ENCODE data around the gene XRCC4. TPM values are rescaled to one million over a fixed set of nuclear protein-coding genes. Genes with fewer than 3 reads are reported as not detected.

Gene XRCC4
- total RNA-seq, 1 donor from 2014 or later = 12.9 TPM

DNA sequence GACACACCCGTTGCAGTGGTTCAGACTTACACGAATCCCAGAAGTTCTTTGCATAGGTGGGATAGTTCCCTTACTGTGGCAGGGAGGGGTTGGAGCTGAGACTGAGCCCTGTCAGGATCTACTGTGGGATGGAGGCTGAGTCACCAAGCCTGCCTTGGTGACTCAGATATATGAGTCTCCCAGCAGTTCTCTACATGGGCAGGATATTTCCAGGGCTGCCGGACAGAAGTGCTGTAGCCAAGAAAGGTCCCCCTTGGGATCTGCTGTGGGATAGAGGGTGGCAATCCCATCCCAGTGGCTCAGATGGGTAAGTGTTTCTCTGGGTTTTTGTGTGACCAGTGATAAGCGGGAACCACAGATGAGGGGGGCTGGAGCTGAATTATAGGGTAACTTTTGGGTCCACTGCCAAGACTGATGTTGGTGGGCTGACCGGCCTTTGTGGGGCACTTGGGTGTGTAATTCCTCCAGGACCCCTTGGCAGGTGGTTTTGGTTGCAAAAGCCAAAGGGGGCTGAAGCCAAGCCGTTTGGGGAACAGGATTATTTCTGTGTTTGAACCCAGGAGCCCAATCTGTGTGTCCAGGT is 18.7 kb downstream of the XRCC4 start:
- Mint-ChIP-seq H3K4me1 (ENCODE audit: low read depth) (peaks cover 38% of the 10 kb centered on the region), H3K27me3 (peaks cover 2% of the 10 kb centered on the region), H3K27ac (no peak overlapping the region), H3K4me3 (ENCODE audit: low read depth) (peak overlapping the region; percentile 53), H3K9me3 (ENCODE audit: low read depth) (peaks cover 26% of the 10 kb centered on the region), H3K36me3 (ENCODE audit: insufficient read depth) (peaks cover 23% of the 10 kb centered on the region)
- no peak for DNase-seq (ENCODE audit: low spot score, unreplicated experiment)
- TF ChIP-seq, protein P1, sequence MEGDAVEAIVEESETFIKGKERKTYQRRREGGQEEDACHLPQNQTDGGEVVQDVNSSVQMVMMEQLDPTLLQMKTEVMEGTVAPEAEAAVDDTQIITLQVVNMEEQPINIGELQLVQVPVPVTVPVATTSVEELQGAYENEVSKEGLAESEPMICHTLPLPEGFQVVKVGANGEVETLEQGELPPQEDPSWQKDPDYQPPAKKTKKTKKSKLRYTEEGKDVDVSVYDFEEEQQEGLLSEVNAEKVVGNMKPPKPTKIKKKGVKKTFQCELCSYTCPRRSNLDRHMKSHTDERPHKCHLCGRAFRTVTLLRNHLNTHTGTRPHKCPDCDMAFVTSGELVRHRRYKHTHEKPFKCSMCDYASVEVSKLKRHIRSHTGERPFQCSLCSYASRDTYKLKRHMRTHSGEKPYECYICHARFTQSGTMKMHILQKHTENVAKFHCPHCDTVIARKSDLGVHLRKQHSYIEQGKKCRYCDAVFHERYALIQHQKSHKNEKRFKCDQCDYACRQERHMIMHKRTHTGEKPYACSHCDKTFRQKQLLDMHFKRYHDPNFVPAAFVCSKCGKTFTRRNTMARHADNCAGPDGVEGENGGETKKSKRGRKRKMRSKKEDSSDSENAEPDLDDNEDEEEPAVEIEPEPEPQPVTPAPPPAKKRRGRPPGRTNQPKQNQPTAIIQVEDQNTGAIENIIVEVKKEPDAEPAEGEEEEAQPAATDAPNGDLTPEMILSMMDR (IDR thresholded peaks at IDR 0.05; ENCODE audit: unreplicated experiment) = no peak

DNA sequence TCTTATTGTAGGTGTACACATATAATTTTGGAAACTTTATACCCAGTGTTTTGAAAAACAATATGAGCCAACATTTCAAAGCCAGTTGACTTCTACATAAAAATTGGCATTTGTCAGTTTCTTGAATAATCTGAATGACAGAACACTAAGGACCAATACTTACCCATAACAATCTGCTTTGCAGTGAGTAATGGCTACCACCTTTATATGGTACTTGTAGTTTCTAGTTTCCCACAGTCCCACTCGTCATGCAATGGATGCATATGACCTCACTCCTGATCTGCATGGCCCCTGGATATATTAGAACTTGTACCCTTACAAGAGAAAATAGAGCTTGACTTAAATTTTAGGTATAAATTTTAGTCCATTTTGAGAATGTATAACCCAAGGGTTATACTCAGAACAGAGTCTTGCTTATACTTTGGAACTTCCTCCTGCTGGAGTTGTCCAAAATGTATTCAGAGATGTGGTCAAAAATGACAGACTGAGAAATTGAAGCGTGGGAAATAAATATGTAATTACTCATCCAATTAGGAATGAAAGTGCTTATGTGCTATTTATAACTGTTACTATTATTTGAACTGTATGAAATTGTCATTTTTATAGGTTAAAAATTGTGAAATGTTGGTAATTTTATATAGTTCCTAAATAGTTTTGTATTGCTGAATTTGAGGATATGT is 19.5 kb downstream of the XRCC4 start:
- peaks cover 19% of the 10 kb centered on the region for H3K36me3 Mint-ChIP-seq (ENCODE audit: insufficient read depth)
- peak overlapping the region; percentile 78 for H3K27ac Mint-ChIP-seq
- H3K27me3 Mint-ChIP-seq = peaks cover 2% of the 10 kb centered on the region
- TF ChIP-seq, protein P1 (IDR thresholded peaks at IDR 0.05; ENCODE audit: unreplicated experiment) = no peak
- peaks cover 19% of the 10 kb centered on the region for H3K9me3 Mint-ChIP-seq (ENCODE audit: low read depth)
- DNase-seq (ENCODE audit: low spot score, unreplicated experiment) = no peak
- H3K4me1 Mint-ChIP-seq (ENCODE audit: low read depth) = peaks cover 42% of the 10 kb centered on the region
- H3K4me3 Mint-ChIP-seq (ENCODE audit: low read depth) = peak overlapping the region; percentile 1

DNA sequence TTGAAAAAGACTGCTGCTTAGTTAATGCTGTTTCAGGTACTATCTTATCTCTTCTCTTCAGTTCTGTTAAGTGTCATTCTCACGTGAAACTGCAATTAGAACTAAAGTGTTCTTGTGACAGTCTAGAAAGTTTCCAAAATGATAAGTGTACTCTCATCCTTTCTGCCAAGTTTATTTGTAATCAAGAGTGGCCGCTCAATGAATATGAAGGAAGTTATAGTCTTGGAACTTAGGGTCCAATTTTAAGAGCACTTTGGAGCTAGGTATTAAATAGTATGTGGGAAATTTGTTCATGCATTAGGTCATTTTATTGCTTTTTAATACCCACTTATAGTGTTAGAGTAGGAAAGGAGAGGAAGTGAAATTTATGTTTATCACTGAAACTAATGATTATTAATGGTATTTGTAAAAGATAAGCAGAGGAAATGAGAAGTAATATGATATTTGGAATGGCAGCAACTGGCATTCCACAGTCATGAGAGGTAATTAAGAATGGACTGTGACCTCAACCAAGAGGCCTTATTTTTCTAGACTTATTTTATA is 20.4 kb downstream of the XRCC4 start:
- TF ChIP-seq, protein P1 (IDR thresholded peaks at IDR 0.05; ENCODE audit: unreplicated experiment) = no peak
- Mint-ChIP-seq H3K4me3 (ENCODE audit: low read depth) (peak overlapping the region; percentile 12), H3K27me3 (peaks cover 2% of the 10 kb centered on the region), H3K27ac (peak overlapping the region; percentile 89), H3K36me3 (ENCODE audit: insufficient read depth) (peaks cover 14% of the 10 kb centered on the region), H3K9me3 (ENCODE audit: low read depth) (peaks cover 11% of the 10 kb centered on the region), H3K4me1 (ENCODE audit: low read depth) (peaks cover 47% of the 10 kb centered on the region)
- DNase-seq (ENCODE audit: low spot score, unreplicated experiment) = no peak

DNA sequence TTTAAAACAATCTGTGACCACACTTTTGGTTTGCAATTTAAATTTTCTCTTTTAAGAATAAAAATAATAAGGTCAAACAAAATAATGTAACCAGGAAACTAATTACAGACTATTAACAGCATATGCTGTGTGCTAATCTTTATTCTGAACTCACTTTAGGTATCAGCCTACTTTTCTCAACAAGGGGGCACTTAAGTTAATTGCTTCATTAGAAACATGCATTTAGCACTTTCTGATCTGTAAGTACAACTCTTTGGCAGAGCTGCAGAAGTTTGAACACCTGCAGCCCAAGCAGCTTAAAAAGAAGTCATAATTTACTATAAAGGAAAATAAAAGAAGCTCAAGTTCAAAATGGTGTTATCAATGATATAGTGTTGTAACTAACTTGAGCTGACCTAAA is 21.7 kb downstream of the XRCC4 start:
- TF ChIP-seq, protein P1 (IDR thresholded peaks at IDR 0.05; ENCODE audit: unreplicated experiment) = no peak
- DNase-seq (ENCODE audit: low spot score, unreplicated experiment) = no peak
- peaks cover 5% of the 10 kb centered on the region for H3K36me3 Mint-ChIP-seq (ENCODE audit: insufficient read depth)
- H3K4me1 Mint-ChIP-seq (ENCODE audit: low read depth) = peaks cover 47% of the 10 kb centered on the region
- H3K4me3 Mint-ChIP-seq (ENCODE audit: low read depth) = no peak overlapping the region
- H3K27me3 Mint-ChIP-seq = peaks cover 2% of the 10 kb centered on the region
- no peak overlapping the region for H3K27ac Mint-ChIP-seq
- peaks cover 3% of the 10 kb centered on the region for H3K9me3 Mint-ChIP-seq (ENCODE audit: low read depth)

DNA sequence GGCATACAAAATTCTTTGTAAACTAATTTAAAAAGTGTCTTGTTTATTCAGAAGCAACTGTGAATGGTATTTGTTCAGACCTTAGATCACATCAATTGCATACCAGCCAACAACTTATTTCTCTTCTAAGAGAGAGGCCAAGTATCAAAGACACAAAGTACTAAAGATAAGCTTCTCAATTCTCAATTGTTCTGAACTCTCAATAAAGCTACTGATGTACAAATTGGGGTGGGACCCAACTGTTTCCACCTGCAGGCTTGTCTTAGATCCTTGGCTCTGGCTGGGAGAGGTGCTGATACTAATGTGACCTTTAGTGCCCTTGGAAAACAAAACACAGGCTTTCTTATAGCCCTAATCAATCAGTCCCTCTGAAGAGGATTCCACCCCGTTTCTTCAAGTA is 22.1 kb downstream of the XRCC4 start:
- TF ChIP-seq, protein P1 (IDR thresholded peaks at IDR 0.05; ENCODE audit: unreplicated experiment) = no peak
- Mint-ChIP-seq H3K36me3 (ENCODE audit: insufficient read depth) (peaks cover 3% of the 10 kb centered on the region), H3K4me3 (ENCODE audit: low read depth) (no peak overlapping the region), H3K4me1 (ENCODE audit: low read depth) (peaks cover 47% of the 10 kb centered on the region), H3K27me3 (peaks cover 2% of the 10 kb centered on the region), H3K27ac (peak overlapping the region; percentile 20), H3K9me3 (ENCODE audit: low read depth) (peaks cover under 1% of the 10 kb centered on the region)
- no peak for DNase-seq (ENCODE audit: low spot score, unreplicated experiment)

Measured in progenitor cell of endocrine pancreas (in vitro differentiated cells).